K562 (cell line): ENCODE results near the gene PHKA1. TPM values are rescaled to one million over a fixed set of nuclear protein-coding genes. Genes with fewer than 3 reads are reported as not detected.

Experiments
- ATAC-seq: fragments of 200-7000 bp; cut with Tn5 transposase; 3 replicates; pipeline ENCODE4 v1.9.1; 2020; ENCODE audit warnings: moderate library complexity
- BruUV-seq: library from RNA; stranded (reverse); fragments of 400-500 nt; replicated peaks from 2 replicates; lab custom pipeline; 2021; lab: Mats Ljungman, UMichigan
- CTCF ChIA-PET: fragments of 300-600 bp; formaldehyde crosslinking; extraction: SDS; loops from one replicate; lab custom pipeline; 2021; ENCODE audit warnings: low intra/inter-chr PET ratio; lab: Yijun Ruan, JAX
- POLR2A ChIA-PET: fragments of 300-600, 350-650 bp; sonication (Branson Sonifier 250); formaldehyde crosslinking; extraction: SDS; loops from one replicate; lab custom pipeline; 2021; ENCODE audit warnings: antibody characterized with exemption, inconsistent platforms; lab: Yijun Ruan, JAX
- DNase-seq, 4 experiments: peaks; one replicate each; pipeline versions ENCODE4 v3.0.0 to v3.0.0-alpha.2; 2011 to 2018; ENCODE audit warnings: low spot score in 3 of 4, mixed read lengths in 3 of 4; ENCODE audit errors: extremely low read depth in 1 of 4
- FAIRE-seq: peaks from 2 replicates; lab custom pipeline; 2011; peaks lifted over from hg19 to GRCh38; lab: Jason Lieb, UNC
- H2AFZ ChIP-seq: 2 replicates; pipeline ENCODE4 v1.6.0; 2011; ENCODE audit warnings: low read depth, low read length, control low read depth, inconsistent platforms
- H3K27ac ChIP-seq: fragments of 200-600 bp; 3 replicates; pipeline ENCODE4 v1.8.0; 2011; ENCODE audit warnings: low read depth, mild to moderate bottlenecking, control low read depth, inconsistent platforms, low read length, moderate library complexity, mixed read lengths; ENCODE audit errors: extremely low read depth
- H3K27me3 ChIP-seq, 2 experiments: fragments of 300-600 bp in 1 of 2; 2 replicates in 1 of 2; 3 replicates in 1 of 2; pipeline versions ENCODE4 v1.6.0 to v1.8.0; 2011; ENCODE audit warnings: inconsistent platforms in 2 of 2, low read length in 2 of 2, mild to moderate bottlenecking in 1 of 2, mixed read lengths in 1 of 2, moderate library complexity in 1 of 2; ENCODE audit not compliant: control insufficient read depth in 2 of 2, insufficient read depth in 2 of 2
- H3K36me3 ChIP-seq: fragments of 300-600 bp; 3 replicates; pipeline ENCODE4 v1.8.0; 2011; ENCODE audit warnings: mild to moderate bottlenecking, low read length, inconsistent platforms; ENCODE audit not compliant: control insufficient read depth, insufficient read depth
- H3K4me1 ChIP-seq, 2 experiments: fragments of 200-600 bp in 1 of 2; replicated peaks in 1 of 2; 2 replicates in 1 of 2; 3 replicates in 1 of 2; pipeline versions ENCODE4 v1.5.1 to v1.8.0; 2011; ENCODE audit warnings: inconsistent platforms in 2 of 2, low read length in 2 of 2, mild to moderate bottlenecking in 1 of 2, mixed read lengths in 1 of 2, moderate library complexity in 1 of 2; ENCODE audit not compliant: control insufficient read depth in 2 of 2, insufficient read depth in 2 of 2
- H3K4me2 ChIP-seq: 2 replicates; pipeline ENCODE4 v1.6.1; 2011; ENCODE audit warnings: low read length, control low read depth, inconsistent platforms, mixed read lengths; ENCODE audit not compliant: insufficient read depth
- H3K4me3 ChIP-seq: fragments of 200-600 bp; sonication (generic), shearing (Covaris generic); 2 replicates; pipeline ENCODE4 v1.5.1; 2016; ENCODE audit warnings: control low read depth, inconsistent platforms
- H3K79me2 ChIP-seq: fragments of 200-600 bp; 3 replicates; pipeline ENCODE4 v1.8.0; 2011; ENCODE audit warnings: low read length, inconsistent platforms; ENCODE audit not compliant: control insufficient read depth, insufficient read depth
- H3K9ac ChIP-seq, 2 experiments: 2 replicates each; pipeline versions ENCODE4 v1.6.0 to v1.6.1; 2011; ENCODE audit warnings: low read depth in 2 of 2, low read length in 2 of 2, control low read depth in 1 of 2, inconsistent platforms in 1 of 2, mild to moderate bottlenecking in 1 of 2, mixed read lengths in 1 of 2; ENCODE audit not compliant: insufficient read depth in 1 of 2
- H3K9me1 ChIP-seq: one replicate; pipeline ENCODE4 v1.6.0; 2011; ENCODE audit warnings: inconsistent platforms, mild to moderate bottlenecking, low read length, moderate library complexity; ENCODE audit not compliant: control insufficient read depth, insufficient read depth
- H3K9me3 ChIP-seq: replicated peaks from 2 replicates; pipeline ENCODE4 v1.5.1; 2011; ENCODE audit warnings: low read depth, low read length, inconsistent platforms; ENCODE audit not compliant: control insufficient read depth, insufficient read depth
- H4K20me1 ChIP-seq: replicated peaks from 2 replicates; pipeline ENCODE4 v1.6.1; 2011; ENCODE audit warnings: low read length, inconsistent platforms, mixed read lengths; ENCODE audit not compliant: control insufficient read depth, insufficient read depth
- ATF1 ChIP-seq, 2 experiments: fragments of 450-650 bp in 1 of 2; IDR thresholded peaks; 2 replicates each; pipeline ENCODE4 v1.6.1; 2016; ENCODE audit warnings: missing compliant biosample characterization in 1 of 2, missing genetic modification characterization in 1 of 2
- CXXC5 ChIP-seq: fragments of 250-450 bp; sonication (Bioruptor Pico); IDR thresholded peaks from 2 replicates; pipeline ENCODE4 v1.8.0; 2022; ENCODE audit warnings: inconsistent platforms, mild to moderate bottlenecking, moderate library complexity
- DACH1 ChIP-seq: fragments of 450-650 bp; IDR thresholded peaks from 2 replicates; pipeline ENCODE4 v1.6.1; 2018; ENCODE audit not compliant: partially characterized antibody
- RAD21 ChIP-seq, 2 experiments: fragments of 250-450 bp in 1 of 2; fragments of 450-650 bp in 1 of 2; sonication (Bioruptor Pico) in 1 of 2; formaldehyde crosslinking in 1 of 2; IDR thresholded peaks in 1 of 2; conservative IDR thresholded peaks in 1 of 2; 2 replicates each; pipeline versions ENCODE4 v1.4.0 to v1.8.0; 2020 to 2022; ENCODE audit warnings: mild to moderate bottlenecking in 2 of 2, moderate library complexity in 1 of 2
- RFX5 ChIP-seq: IDR thresholded peaks from 2 replicates; pipeline ENCODE4 v1.6.1; 2011; ENCODE audit warnings: low read depth, mild to moderate bottlenecking, improper control_type of control experiment, low read length
- SMC3 ChIP-seq: conservative IDR thresholded peaks from 2 replicates; pipeline ENCODE4 v1.6.1; 2011; ENCODE audit warnings: low read depth, low read length, improper control_type of control experiment; ENCODE audit not compliant: insufficient read depth
- SREBF1 ChIP-seq: fragments of 150-350 bp; IDR thresholded peaks from 2 replicates; pipeline ENCODE4 v1.6.1; 2014; ENCODE audit warnings: antibody characterized with exemption, low read depth, low read length, borderline replicate concordance
- ZNF239 ChIP-seq: fragments of 250-450 bp; sonication (Bioruptor Pico); IDR thresholded peaks from 2 replicates; pipeline ENCODE4 v1.4.0; 2020; ENCODE audit warnings: mild to moderate bottlenecking
- WGBS: fragments of 100-300 bp; shearing (Covaris generic); methylation state at CpG from one replicate; pipeline ENCODE4 v1.1.6; 2016; ENCODE audit warnings: low coverage, mixed read lengths; ENCODE audit not compliant: insufficient coverage; ENCODE audit errors: missing lambda C conversion rate; 5-methylcytosine and 5-hydroxymethylcytosine counted together
- in situ Hi-C: fragments of 300-500 bp; cut with MboI; formaldehyde crosslinking; loops from 4 replicates; pipeline ENCODE4 v1.15.0; 2018; ENCODE audit warnings: inconsistent platforms, mixed read lengths
- intact Hi-C: fragments of 100-400 bp; cut with micrococcal nuclease; formaldehyde crosslinking; loops from 2 replicates; pipeline ENCODE4 v1.14.2; 2022
- polyA plus RNA-seq, 8 experiments: library from polyadenylated mRNA; depleted of rRNA in 4 of 8; stranded (reverse) in 5 of 8; unstranded in 3 of 8; fragments of >200 nt; fragmentation: Nextera tagmentation in 2 of 8; fragmentation: Illumina TruSeq in 1 of 8; extraction: Ambion mirVana in 2 of 8; extraction: Trizol in 1 of 8; gene quantifications; 2 replicates each; pipeline versions ENCODE4 v1.2.1 to v1.2.3, GENCODE V29; 2011 to 2014; ENCODE audit warnings: inconsistent platforms in 1 of 8, missing spikeins in 1 of 8
- total RNA-seq, 7 experiments: library from RNA; depleted of rRNA in 6 of 7; stranded (reverse); fragments of >200 nt in 6 of 7; fragmentation: Illumina TruSeq in 2 of 7; extraction: Trizol in 2 of 7; gene quantifications; 2 replicates each; pipeline versions ENCODE4 v1.2.1 to v1.2.3, GENCODE V29; 2011 to 2021; ENCODE audit warnings: low replicate concordance in 1 of 7
- TF ChIP-seq, protein P1 (sequence below), 2 experiments: fragments of 450-650 bp; formaldehyde crosslinking in 1 of 2; IDR thresholded peaks; 2 replicates each; pipeline versions ENCODE4 v1.4.0 to v1.6.1; 2014 to 2020; ENCODE audit warnings: mild to moderate bottlenecking in 2 of 2, borderline replicate concordance in 1 of 2, low read depth in 1 of 2
- TF ChIP-seq, protein P2 (sequence below), 3 experiments: IDR thresholded peaks in 2 of 3; conservative IDR thresholded peaks in 1 of 3; 2 replicates each; pipeline ENCODE4 v1.5.1; 2011 to 2012; ENCODE audit warnings: low read length in 3 of 3, mild to moderate bottlenecking in 3 of 3, control low read depth in 2 of 3, improper control_type of control experiment in 1 of 3, inconsistent platforms in 1 of 3, low read depth in 1 of 3, mixed read lengths in 1 of 3, moderate library complexity in 1 of 3; ENCODE audit not compliant: insufficient read depth in 2 of 3

PHKA1 gene
- total and polyA plus RNA-seq, 9 of the 15 experiments (the other 6 are each of a cell fraction or from before 2014, with no cell fraction given): 2.4 to 9.6 (median 5.8) TPM

GRCh38 chrX:72540318-72540717 lies 173.8 kb downstream of the PHKA1 start:
- no TSS peak for BruUV-seq

More at GRCh38 chrX:72540318-72540717, 173.8 kb downstream of the PHKA1 start:
- ATAC-seq: peak; percentile 81
- DNase-seq: peak in 3 of 4 experiments; percentile 3 to 13 (median 7)
- in situ Hi-C loops (loop anchor here (25.0 kb wide), 1 partner anchor 228 kb away; the partner anchor contains the start of gene CITED1), intact Hi-C loops (loop anchor here (5.0 kb wide), 2 partner anchors 243 to 293 kb away; no protein-coding TSS in a partner anchor)
- TF ChIP-seq ZNF239 (CRISPR knock-in tag): no peak
- 0 out of 2 replicates have a peak, but pooled peaks have one; percentile 15 for TF ChIP-seq SMC3
- 0 out of 2 replicates have a peak, but pooled peaks have one; percentile 21 for TF ChIP-seq RFX5
- TF ChIP-seq, protein P1, sequence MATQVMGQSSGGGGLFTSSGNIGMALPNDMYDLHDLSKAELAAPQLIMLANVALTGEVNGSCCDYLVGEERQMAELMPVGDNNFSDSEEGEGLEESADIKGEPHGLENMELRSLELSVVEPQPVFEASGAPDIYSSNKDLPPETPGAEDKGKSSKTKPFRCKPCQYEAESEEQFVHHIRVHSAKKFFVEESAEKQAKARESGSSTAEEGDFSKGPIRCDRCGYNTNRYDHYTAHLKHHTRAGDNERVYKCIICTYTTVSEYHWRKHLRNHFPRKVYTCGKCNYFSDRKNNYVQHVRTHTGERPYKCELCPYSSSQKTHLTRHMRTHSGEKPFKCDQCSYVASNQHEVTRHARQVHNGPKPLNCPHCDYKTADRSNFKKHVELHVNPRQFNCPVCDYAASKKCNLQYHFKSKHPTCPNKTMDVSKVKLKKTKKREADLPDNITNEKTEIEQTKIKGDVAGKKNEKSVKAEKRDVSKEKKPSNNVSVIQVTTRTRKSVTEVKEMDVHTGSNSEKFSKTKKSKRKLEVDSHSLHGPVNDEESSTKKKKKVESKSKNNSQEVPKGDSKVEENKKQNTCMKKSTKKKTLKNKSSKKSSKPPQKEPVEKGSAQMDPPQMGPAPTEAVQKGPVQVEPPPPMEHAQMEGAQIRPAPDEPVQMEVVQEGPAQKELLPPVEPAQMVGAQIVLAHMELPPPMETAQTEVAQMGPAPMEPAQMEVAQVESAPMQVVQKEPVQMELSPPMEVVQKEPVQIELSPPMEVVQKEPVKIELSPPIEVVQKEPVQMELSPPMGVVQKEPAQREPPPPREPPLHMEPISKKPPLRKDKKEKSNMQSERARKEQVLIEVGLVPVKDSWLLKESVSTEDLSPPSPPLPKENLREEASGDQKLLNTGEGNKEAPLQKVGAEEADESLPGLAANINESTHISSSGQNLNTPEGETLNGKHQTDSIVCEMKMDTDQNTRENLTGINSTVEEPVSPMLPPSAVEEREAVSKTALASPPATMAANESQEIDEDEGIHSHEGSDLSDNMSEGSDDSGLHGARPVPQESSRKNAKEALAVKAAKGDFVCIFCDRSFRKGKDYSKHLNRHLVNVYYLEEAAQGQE (IDR thresholded peaks at IDR 0.05; ENCODE audit: borderline replicate concordance): peak; percentile 28; the same call in 1 of the 2 replicates
- TF ChIP-seq, protein P1 (CRISPR knock-in tag; IDR thresholded peaks at IDR 0.05; ENCODE audit: low read depth): no peak
- TF ChIP-seq DACH1: peak; percentile 64
- TF ChIP-seq ATF1 (CRISPR knock-in tag; IDR thresholded peaks at IDR 0.05): no peak
- 0 out of 2 replicates have a peak, but pooled peaks have one; percentile 18 for TF ChIP-seq ATF1 (tag; IDR thresholded peaks at IDR 0.05)
- 0 out of 2 replicates have a peak, but pooled peaks have one; percentile 35 for TF ChIP-seq CXXC5 (CRISPR knock-in tag)
- TF ChIP-seq, protein P2, sequence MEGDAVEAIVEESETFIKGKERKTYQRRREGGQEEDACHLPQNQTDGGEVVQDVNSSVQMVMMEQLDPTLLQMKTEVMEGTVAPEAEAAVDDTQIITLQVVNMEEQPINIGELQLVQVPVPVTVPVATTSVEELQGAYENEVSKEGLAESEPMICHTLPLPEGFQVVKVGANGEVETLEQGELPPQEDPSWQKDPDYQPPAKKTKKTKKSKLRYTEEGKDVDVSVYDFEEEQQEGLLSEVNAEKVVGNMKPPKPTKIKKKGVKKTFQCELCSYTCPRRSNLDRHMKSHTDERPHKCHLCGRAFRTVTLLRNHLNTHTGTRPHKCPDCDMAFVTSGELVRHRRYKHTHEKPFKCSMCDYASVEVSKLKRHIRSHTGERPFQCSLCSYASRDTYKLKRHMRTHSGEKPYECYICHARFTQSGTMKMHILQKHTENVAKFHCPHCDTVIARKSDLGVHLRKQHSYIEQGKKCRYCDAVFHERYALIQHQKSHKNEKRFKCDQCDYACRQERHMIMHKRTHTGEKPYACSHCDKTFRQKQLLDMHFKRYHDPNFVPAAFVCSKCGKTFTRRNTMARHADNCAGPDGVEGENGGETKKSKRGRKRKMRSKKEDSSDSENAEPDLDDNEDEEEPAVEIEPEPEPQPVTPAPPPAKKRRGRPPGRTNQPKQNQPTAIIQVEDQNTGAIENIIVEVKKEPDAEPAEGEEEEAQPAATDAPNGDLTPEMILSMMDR (IDR thresholded peaks at IDR 0.05 in 2 of 3, conservative IDR thresholded peaks at IDR 0.05 in 1 of 3; ENCODE audit: insufficient read depth in 2 of 3, low read depth in 1 of 3, low read length in 3 of 3): peak in 1 of 3 experiments; percentile 52; a peak in 2 of 6 replicates
- TF ChIP-seq RAD21 (CRISPR knock-in tag; conservative IDR thresholded peaks at IDR 0.05 in 1 of 2, IDR thresholded peaks at IDR 0.05 in 1 of 2): peak; percentile 28 to 45; a peak in 3 of 4 replicates
- TF ChIP-seq SREBF1: no peak
- Histone ChIP-seq H4K20me1 (no peaks in the 10 kb centered on the region), H3K79me2 (no peaks in the 10 kb centered on the region), H3K4me1 (no peaks in the 10 kb centered on the region; a peak in 2 of 5 replicates), H3K27ac (no peak overlapping the region), H3K9me3 (no peaks in the 10 kb centered on the region), H3K9me1 (no peaks in the 10 kb centered on the region), H3K27me3 (no peaks in the 10 kb centered on the region), H2AFZ (no peak overlapping the region), H3K36me3 (no peaks in the 10 kb centered on the region; the same call in 2 of the 3 replicates), H3K4me2 (no peak overlapping the region), H3K9ac (no peak overlapping the region), H3K4me3 (no peak overlapping the region)
- peak; percentile 15 for FAIRE-seq
- POLR2A ChIA-PET: interaction anchor here (1.1 kb wide), 1 partner anchor 264 kb away, joined by 4 read pairs; no protein-coding TSS in a partner anchor
- CTCF ChIA-PET: interaction anchor here (0.9 kb wide), 1 partner anchor 234 kb away, joined by 3 read pairs; no protein-coding TSS in a partner anchor
- 3% methylated on average over 5 of the region's 5 CpGs for WGBS
